HL-60 (cell line): Measurements from ENCODE around the gene DOCK2.

Source experiments
- DNase-seq, 2 experiments: peaks; one replicate each; pipeline ENCODE4 v3.0.0-alpha.2; 2010 to 2020; ENCODE audit warnings: low read depth in 1 of 2, low spot score in 1 of 2
- H3K27ac ChIP-seq: fragments of 250-450 bp; sonication (Bioruptor Pico); replicated peaks from 2 replicates; pipeline ENCODE4 v1.5.1; 2020; ENCODE audit warnings: mild to moderate bottlenecking, moderate library complexity
- H3K27me3 ChIP-seq: fragments of 250-450 bp; sonication (Bioruptor Pico); 2 replicates; pipeline ENCODE4 v1.5.1; 2021; ENCODE audit warnings: mild to moderate bottlenecking, moderate library complexity; ENCODE audit not compliant: insufficient read depth, poor library complexity, severe bottlenecking
- H3K4me3 ChIP-seq: replicated peaks from 2 replicates; pipeline ENCODE4 v1.5.1; 2011; ENCODE audit warnings: mild to moderate bottlenecking, control low read depth, low read length; ENCODE audit not compliant: insufficient read depth
- CTCF ChIP-seq: IDR thresholded peaks from one replicate; pipeline ENCODE4 v1.5.1; 2011; ENCODE audit warnings: low read length, control low read depth, inconsistent platforms; ENCODE audit not compliant: insufficient read depth
- GABPA ChIP-seq: IDR thresholded peaks from 2 replicates; pipeline ENCODE4 v1.6.1; 2012; ENCODE audit warnings: low read depth
- POLR2AphosphoS5 ChIP-seq: IDR thresholded peaks from 2 replicates; pipeline ENCODE4 v1.6.1; 2012; ENCODE audit warnings: low read depth
- REST ChIP-seq: IDR thresholded peaks from 2 replicates; pipeline ENCODE4 v1.6.1; 2012; ENCODE audit warnings: low read depth; ENCODE audit not compliant: insufficient replicate concordance
- SPI1 ChIP-seq: IDR thresholded peaks from 2 replicates; pipeline ENCODE4 v1.6.1; 2012; ENCODE audit warnings: low read depth, mild to moderate bottlenecking, borderline replicate concordance

DOCK2 gene

GRCh38 chr5:169880785-169881184 lies 243.7 kb downstream of the DOCK2 start:
- TF ChIP-seq CTCF (no peak), GABPA (no peak), POLR2AphosphoS5 (no peak), REST (no peak), SPI1 (no peak)
- Histone ChIP-seq H3K27me3 (no peaks in the 10 kb centered on the region), H3K27ac (no peak overlapping the region), H3K4me3 (no peak overlapping the region)
- no peak for DNase-seq

- DNase-seq, result no peak
- H3K4me3 ChIP-seq, result no peak overlapping the region
- TF ChIP-seq SPI1 (no peak), POLR2AphosphoS5 (no peak), CTCF (no peak), REST (no peak), GABPA (no peak)
- H3K27ac ChIP-seq, result no peak overlapping the region
- no peaks in the 10 kb centered on the region for H3K27me3 ChIP-seq
These were observed 244.7 kb downstream of the DOCK2 start for GRCh38 chr5:169881702-169882303.

- Histone ChIP-seq H3K27ac (no peak overlapping the region), H3K27me3 (no peaks in the 10 kb centered on the region), H3K4me3 (no peak overlapping the region)
- DNase-seq, result no peak
- TF ChIP-seq POLR2AphosphoS5, result no peak
- no peak for TF ChIP-seq SPI1
- TF ChIP-seq CTCF, result no peak
- no peak for TF ChIP-seq GABPA
- TF ChIP-seq REST, result no peak
These were observed 249.0 kb downstream of the DOCK2 start for GRCh38 chr5:169886033-169886432.
